Measurements from ENCODE around the gene ANKRD33.

Gene ANKRD33

DNA sequence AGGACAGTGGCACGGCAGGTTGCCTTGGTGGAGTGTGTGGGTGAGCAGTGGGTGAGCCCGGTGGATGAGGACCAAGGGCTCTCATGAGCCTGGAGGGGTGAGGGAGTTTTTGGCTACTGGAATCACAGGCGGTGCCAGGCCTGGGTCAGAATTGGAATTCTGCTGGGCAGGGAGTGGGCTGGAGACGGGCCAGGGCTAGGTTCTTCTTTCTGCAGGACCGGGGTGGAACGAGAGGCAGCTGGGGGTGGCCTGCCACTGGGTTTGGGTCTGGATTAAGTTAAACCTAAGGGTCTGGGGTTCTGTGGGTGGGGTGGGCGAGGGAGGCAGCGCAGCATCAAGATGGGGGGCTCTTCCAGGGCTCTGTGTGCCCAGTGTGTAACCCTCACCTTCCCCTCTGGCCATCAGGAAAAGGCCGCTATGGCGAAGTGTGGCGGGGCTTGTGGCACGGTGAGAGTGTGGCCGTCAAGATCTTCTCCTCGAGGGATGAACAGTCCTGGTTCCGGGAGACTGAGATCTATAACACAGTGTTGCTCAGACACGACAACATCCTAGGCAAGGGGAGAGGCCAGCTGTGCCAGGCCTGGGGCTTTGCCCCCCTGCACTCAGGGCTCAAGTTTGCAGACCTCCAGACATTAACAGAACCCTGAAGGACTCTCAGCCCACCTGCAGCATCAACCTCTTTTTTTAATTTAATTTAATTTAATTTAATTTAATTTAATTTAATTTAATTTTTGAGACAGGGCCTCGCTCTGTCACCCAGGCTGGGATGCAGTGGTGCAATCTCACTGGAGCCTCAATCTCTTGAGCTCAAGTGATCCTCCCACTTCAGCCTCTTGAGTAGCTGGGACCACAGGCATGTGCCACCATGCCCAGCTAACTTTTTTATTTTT is 26.4 kb downstream of the ANKRD33 start:
- Histone ChIP-seq H3K27me3 (ENCODE audit: insufficient read depth, low read depth) (no peaks in the 10 kb centered on the region), H3K36me3 (ENCODE audit: insufficient read depth) (no peaks in the 10 kb centered on the region), H3K4me3 (IDR thresholded peaks at IDR 0.05; ENCODE audit: insufficient read depth, low read depth, low read length) (no peak overlapping the region), H3K79me2 (ENCODE audit: insufficient read depth, low read depth) (no peaks in the 10 kb centered on the region), H3K9ac (no peak overlapping the region), H2AFZ (ENCODE audit: low read depth) (no peak overlapping the region), H3K4me2 (no peak overlapping the region), H3K27ac (no peak overlapping the region), H3K4me1 (ENCODE audit: low read depth, poor library complexity, severe bottlenecking) (no peaks in the 10 kb centered on the region), H4K20me1 (ENCODE audit: insufficient read depth) (no peaks in the 10 kb centered on the region)
- TF ChIP-seq, protein P1, sequence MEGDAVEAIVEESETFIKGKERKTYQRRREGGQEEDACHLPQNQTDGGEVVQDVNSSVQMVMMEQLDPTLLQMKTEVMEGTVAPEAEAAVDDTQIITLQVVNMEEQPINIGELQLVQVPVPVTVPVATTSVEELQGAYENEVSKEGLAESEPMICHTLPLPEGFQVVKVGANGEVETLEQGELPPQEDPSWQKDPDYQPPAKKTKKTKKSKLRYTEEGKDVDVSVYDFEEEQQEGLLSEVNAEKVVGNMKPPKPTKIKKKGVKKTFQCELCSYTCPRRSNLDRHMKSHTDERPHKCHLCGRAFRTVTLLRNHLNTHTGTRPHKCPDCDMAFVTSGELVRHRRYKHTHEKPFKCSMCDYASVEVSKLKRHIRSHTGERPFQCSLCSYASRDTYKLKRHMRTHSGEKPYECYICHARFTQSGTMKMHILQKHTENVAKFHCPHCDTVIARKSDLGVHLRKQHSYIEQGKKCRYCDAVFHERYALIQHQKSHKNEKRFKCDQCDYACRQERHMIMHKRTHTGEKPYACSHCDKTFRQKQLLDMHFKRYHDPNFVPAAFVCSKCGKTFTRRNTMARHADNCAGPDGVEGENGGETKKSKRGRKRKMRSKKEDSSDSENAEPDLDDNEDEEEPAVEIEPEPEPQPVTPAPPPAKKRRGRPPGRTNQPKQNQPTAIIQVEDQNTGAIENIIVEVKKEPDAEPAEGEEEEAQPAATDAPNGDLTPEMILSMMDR (conservative IDR thresholded peaks at IDR 0.05; ENCODE audit: low read depth, low read length): no peak

DNA sequence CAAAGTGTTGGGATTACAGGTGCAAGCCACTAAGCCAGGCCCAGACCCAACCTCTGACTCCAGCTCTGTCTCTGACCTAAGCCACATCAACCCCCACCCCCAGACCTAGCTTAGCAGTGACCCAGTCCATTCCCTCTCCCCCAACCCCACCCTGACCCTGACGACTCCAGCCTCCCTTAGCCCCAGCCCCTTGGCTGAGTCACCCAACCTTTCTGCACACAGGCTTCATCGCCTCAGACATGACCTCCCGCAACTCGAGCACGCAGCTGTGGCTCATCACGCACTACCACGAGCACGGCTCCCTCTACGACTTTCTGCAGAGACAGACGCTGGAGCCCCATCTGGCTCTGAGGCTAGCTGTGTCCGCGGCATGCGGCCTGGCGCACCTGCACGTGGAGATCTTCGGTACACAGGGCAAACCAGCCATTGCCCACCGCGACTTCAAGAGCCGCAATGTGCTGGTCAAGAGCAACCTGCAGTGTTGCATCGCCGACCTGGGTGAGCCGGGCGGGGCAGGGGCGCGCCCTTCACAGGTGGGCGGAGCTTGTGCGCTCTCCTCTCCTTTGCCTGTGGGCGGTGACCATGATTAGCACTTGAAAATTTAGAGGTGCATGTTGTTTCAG is 27.2 kb downstream of the ANKRD33 start:
- TF ChIP-seq, protein P1 (conservative IDR thresholded peaks at IDR 0.05; ENCODE audit: low read depth, low read length): no peak
- H2AFZ ChIP-seq (ENCODE audit: low read depth): no peak overlapping the region
- no peak overlapping the region for H3K27ac ChIP-seq
- no peaks in the 10 kb centered on the region for H3K79me2 ChIP-seq (ENCODE audit: insufficient read depth, low read depth)
- H3K27me3 ChIP-seq (ENCODE audit: insufficient read depth, low read depth): no peaks in the 10 kb centered on the region
- H4K20me1 ChIP-seq (ENCODE audit: insufficient read depth): no peaks in the 10 kb centered on the region
- H3K4me1 ChIP-seq (ENCODE audit: low read depth, poor library complexity, severe bottlenecking): no peaks in the 10 kb centered on the region
- H3K9ac ChIP-seq: no peak overlapping the region
- no peaks in the 10 kb centered on the region for H3K36me3 ChIP-seq (ENCODE audit: insufficient read depth)
- H3K4me3 ChIP-seq (IDR thresholded peaks at IDR 0.05; ENCODE audit: insufficient read depth, low read depth, low read length): no peak overlapping the region
- no peak overlapping the region for H3K4me2 ChIP-seq

DNA sequence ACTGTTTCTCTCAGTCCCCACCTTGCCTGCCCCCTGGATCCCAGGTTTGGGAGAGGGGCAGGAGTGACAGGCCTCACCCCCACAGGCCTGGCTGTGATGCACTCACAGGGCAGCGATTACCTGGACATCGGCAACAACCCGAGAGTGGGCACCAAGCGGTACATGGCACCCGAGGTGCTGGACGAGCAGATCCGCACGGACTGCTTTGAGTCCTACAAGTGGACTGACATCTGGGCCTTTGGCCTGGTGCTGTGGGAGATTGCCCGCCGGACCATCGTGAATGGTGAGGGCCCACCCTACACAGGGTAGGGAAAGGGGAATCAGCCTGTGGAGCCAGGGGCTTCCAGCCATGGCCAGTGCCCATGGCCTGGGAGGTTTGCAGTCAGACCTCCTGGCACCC is 28.0 kb downstream of the ANKRD33 start:
- no peak overlapping the region for H3K4me2 ChIP-seq
- no peaks in the 10 kb centered on the region for H3K36me3 ChIP-seq (ENCODE audit: insufficient read depth)
- H3K9ac ChIP-seq: no peak overlapping the region
- H4K20me1 ChIP-seq (ENCODE audit: insufficient read depth): no peaks in the 10 kb centered on the region
- no peaks in the 10 kb centered on the region for H3K4me1 ChIP-seq (ENCODE audit: low read depth, poor library complexity, severe bottlenecking)
- no peak overlapping the region for H2AFZ ChIP-seq (ENCODE audit: low read depth)
- H3K27ac ChIP-seq: no peak overlapping the region
- no peaks in the 10 kb centered on the region for H3K27me3 ChIP-seq (ENCODE audit: insufficient read depth, low read depth)
- TF ChIP-seq, protein P1 (conservative IDR thresholded peaks at IDR 0.05; ENCODE audit: low read depth, low read length): no peak
- no peak overlapping the region for H3K4me3 ChIP-seq (IDR thresholded peaks at IDR 0.05; ENCODE audit: insufficient read depth, low read depth, low read length)
- no peaks in the 10 kb centered on the region for H3K79me2 ChIP-seq (ENCODE audit: insufficient read depth, low read depth)

DNA sequence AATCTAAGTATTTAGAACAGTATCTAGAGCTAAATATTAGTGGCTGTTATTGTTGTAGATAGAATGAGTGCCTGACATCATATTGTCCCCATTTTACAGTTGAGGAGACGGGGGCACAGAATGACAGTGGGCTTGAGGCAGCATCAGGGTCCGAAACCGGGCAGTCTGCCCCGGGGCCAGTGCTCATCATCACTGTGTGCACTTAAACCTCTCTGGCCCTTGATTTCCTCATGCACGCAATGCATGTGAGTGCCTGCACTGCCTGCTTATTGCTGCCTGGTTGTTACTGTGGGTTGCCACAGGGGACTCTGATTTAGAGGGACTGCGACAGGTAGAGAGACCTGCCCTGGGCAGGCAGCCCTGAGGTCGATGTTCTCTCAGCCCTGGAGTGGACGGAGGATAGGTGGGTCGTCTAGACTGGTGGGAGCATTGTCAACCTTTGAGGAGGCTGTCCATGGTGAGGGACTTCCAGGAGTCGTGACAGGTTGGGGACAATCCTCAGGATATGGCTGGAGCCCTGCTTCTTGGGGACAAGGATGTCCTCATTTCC is 29.2 kb downstream of the ANKRD33 start:
- H3K4me1 ChIP-seq (ENCODE audit: low read depth, poor library complexity, severe bottlenecking): no peaks in the 10 kb centered on the region
- no peaks in the 10 kb centered on the region for H4K20me1 ChIP-seq (ENCODE audit: insufficient read depth)
- no peaks in the 10 kb centered on the region for H3K27me3 ChIP-seq (ENCODE audit: insufficient read depth, low read depth)
- H3K36me3 ChIP-seq (ENCODE audit: insufficient read depth): no peaks in the 10 kb centered on the region
- H3K79me2 ChIP-seq (ENCODE audit: insufficient read depth, low read depth): no peaks in the 10 kb centered on the region
- no peak overlapping the region for H3K27ac ChIP-seq
- no peak overlapping the region for H2AFZ ChIP-seq (ENCODE audit: low read depth)
- H3K4me3 ChIP-seq (IDR thresholded peaks at IDR 0.05; ENCODE audit: insufficient read depth, low read depth, low read length): no peak overlapping the region
- TF ChIP-seq, protein P1 (conservative IDR thresholded peaks at IDR 0.05; ENCODE audit: low read depth, low read length): no peak
- H3K9ac ChIP-seq: no peak overlapping the region
- H3K4me2 ChIP-seq: no peak overlapping the region
